Neuronal stem cell (in vitro differentiated cells): ENCODE data around the gene C5.

Experiments used
- DNase-seq: peaks from one replicate; pipeline ENCODE4 v3.0.0-alpha.2; 2013; ENCODE audit warnings: low spot score
- H2AFZ ChIP-seq: one replicate; pipeline ENCODE4 v1.6.1; 2013; ENCODE audit warnings: mild to moderate bottlenecking, low read length, inconsistent platforms
- H2AK5ac ChIP-seq: 2 replicates; pipeline ENCODE4 v1.6.1; 2013; ENCODE audit warnings: low read depth, mild to moderate bottlenecking, inconsistent platforms, low read length, moderate library complexity, mixed read lengths
- H2BK120ac ChIP-seq: 2 replicates; pipeline ENCODE4 v1.6.1; 2013; ENCODE audit warnings: low read depth, mild to moderate bottlenecking, inconsistent platforms, low read length, moderate library complexity, mixed read lengths
- H2BK12ac ChIP-seq: one replicate; pipeline ENCODE4 v1.6.1; 2013; ENCODE audit warnings: low read length, inconsistent platforms
- H2BK15ac ChIP-seq: 2 replicates; pipeline ENCODE4 v1.6.1; 2013; ENCODE audit warnings: mild to moderate bottlenecking, low read length, inconsistent platforms, mixed read lengths
- H2BK5ac ChIP-seq: one replicate; pipeline ENCODE4 v1.6.1; 2013; ENCODE audit warnings: inconsistent platforms, mild to moderate bottlenecking, low read length, moderate library complexity
- H3K14ac ChIP-seq: one replicate; pipeline ENCODE4 v1.6.1; 2013; ENCODE audit warnings: low read length, inconsistent platforms
- H3K18ac ChIP-seq: 2 replicates; pipeline ENCODE4 v1.6.1; 2013; ENCODE audit warnings: low read length, inconsistent platforms
- H3K23ac ChIP-seq: 2 replicates; pipeline ENCODE4 v1.6.1; 2013; ENCODE audit warnings: low read depth, mild to moderate bottlenecking, mixed read lengths, low read length, inconsistent platforms; ENCODE audit not compliant: poor library complexity
- H3K27ac ChIP-seq: replicated peaks from 3 replicates; pipeline ENCODE4 v1.5.1; 2013; ENCODE audit warnings: low read length, inconsistent platforms
- H3K27me3 ChIP-seq, 3 experiments: 2 replicates each; pipeline ENCODE4 v1.6.1; 2013; ENCODE audit warnings: low read length in 3 of 3, mild to moderate bottlenecking in 2 of 3, inconsistent platforms in 1 of 3, low read depth in 1 of 3, mixed read lengths in 1 of 3, moderate library complexity in 1 of 3; ENCODE audit not compliant: control insufficient read depth in 3 of 3, insufficient read depth in 3 of 3
- H3K36me3 ChIP-seq, 2 donors: replicated peaks in 1 of 2; 2 replicates each; pipeline ENCODE4 v1.6.1; 2013; ENCODE audit warnings: low read length in 2 of 2; ENCODE audit not compliant: control insufficient read depth in 2 of 2, insufficient read depth in 2 of 2
- H3K4ac ChIP-seq: 2 replicates; pipeline ENCODE4 v1.6.1; 2013; ENCODE audit warnings: inconsistent platforms, mild to moderate bottlenecking, low read length, moderate library complexity
- H3K4me1 ChIP-seq, 2 donors: 1 replicate in 1 of 2; 2 replicates in 1 of 2; pipeline ENCODE4 v1.6.1; 2013; ENCODE audit warnings: low read length in 2 of 2, low read depth in 1 of 2; ENCODE audit not compliant: control insufficient read depth in 2 of 2, insufficient read depth in 1 of 2
- H3K4me2 ChIP-seq: one replicate; pipeline ENCODE4 v1.6.1; 2013; ENCODE audit warnings: mild to moderate bottlenecking, low read length, inconsistent platforms; ENCODE audit not compliant: insufficient read depth, poor library complexity, severe bottlenecking
- H3K4me3 ChIP-seq, 2 donors: 2 replicates each; pipeline ENCODE4 v1.5.1; 2013; ENCODE audit warnings: low read length in 2 of 2, mild to moderate bottlenecking in 2 of 2, inconsistent platforms in 1 of 2, moderate library complexity in 1 of 2
- H3K79me1 ChIP-seq: one replicate; pipeline ENCODE4 v1.6.1; 2013; ENCODE audit warnings: low read depth, mild to moderate bottlenecking, inconsistent platforms, low read length, moderate library complexity
- H3K9ac ChIP-seq: one replicate; pipeline ENCODE4 v1.6.1; 2013; ENCODE audit warnings: mild to moderate bottlenecking, low read depth, low read length, inconsistent platforms; ENCODE audit not compliant: poor library complexity
- H3K9me3 ChIP-seq, 2 donors: replicated peaks in 1 of 2; 2 replicates each; pipeline versions ENCODE3 to v1.6.1; 2013; ENCODE audit warnings: low read length in 2 of 2, mild to moderate bottlenecking in 2 of 2, inconsistent platforms in 1 of 2, low read depth in 1 of 2, mixed read lengths in 1 of 2, moderate library complexity in 1 of 2; ENCODE audit not compliant: control insufficient read depth in 2 of 2, insufficient read depth in 1 of 2
- H4K8ac ChIP-seq: one replicate; pipeline ENCODE4 v1.6.1; 2013; ENCODE audit warnings: low read depth, mild to moderate bottlenecking, inconsistent platforms, low read length, moderate library complexity
- H4K91ac ChIP-seq: one replicate; pipeline ENCODE4 v1.6.1; 2013; ENCODE audit warnings: low read length, low read depth, mild to moderate bottlenecking, inconsistent platforms; ENCODE audit not compliant: poor library complexity
- WGBS, 2 donors: extraction: QIAGEN DNeasy Blood & Tissue Kit; methylation state at CpG; one replicate each; pipeline ENCODE4 v1.1.7; 2013; ENCODE audit warnings: missing lambda C conversion rate in 2 of 2, mixed read lengths in 1 of 2; ENCODE audit not compliant: insufficient read length in 2 of 2, insufficient replicate concordance in 1 of 2; ENCODE audit errors: extremely low coverage in 2 of 2; 5-methylcytosine and 5-hydroxymethylcytosine counted together

Gene C5

DNA sequence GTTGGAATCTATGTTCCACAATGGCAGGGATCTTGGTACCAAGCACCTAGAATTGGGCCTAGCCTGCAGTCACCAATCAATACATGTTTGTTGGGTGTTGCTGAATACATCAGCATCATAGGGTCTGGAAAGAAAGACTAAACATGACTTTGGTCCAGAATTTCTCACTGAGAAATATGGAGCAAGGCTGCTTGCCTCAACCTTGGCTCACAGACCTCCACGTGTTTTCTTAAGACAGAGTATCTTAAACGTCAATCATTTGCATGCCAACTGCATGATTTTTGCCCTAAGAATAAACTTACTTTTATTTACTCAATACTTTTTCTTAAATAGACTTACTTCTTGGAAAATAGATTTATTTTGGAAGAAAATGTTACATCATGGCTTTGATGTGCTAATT lies 100.8 kb downstream of the C5 start:
- Histone ChIP-seq H3K79me1 (no peaks in the 10 kb centered on the region), H3K9ac (no peak overlapping the region), H3K27ac (no peak overlapping the region), H3K27me3 (no peaks in the 10 kb centered on the region), H3K9me3 (no peaks in the 10 kb centered on the region), H2AFZ (no peak overlapping the region), H3K14ac (no peak overlapping the region), H2BK12ac (no peak overlapping the region), H3K36me3 (no peaks in the 10 kb centered on the region), H2BK5ac (no peak overlapping the region), H3K23ac (no peak overlapping the region), H3K4me3 (no peak overlapping the region), H4K8ac (no peak overlapping the region), H3K4me1 (peaks cover 0 to 6% of the 10 kb centered on the region in 2 donors), H3K18ac (no peak overlapping the region), H3K4ac (no peak overlapping the region), H3K4me2 (no peak overlapping the region), H2BK15ac (no peak overlapping the region), H2AK5ac (no peak overlapping the region), H2BK120ac (no peak overlapping the region), H4K91ac (no peak overlapping the region)
- no peak for DNase-seq
- no CpG with 5 or more reads among the region's 2 CpGs for WGBS, 2 donors

GRCh38 chr9:120948824-120949223 lies 101.3 kb downstream of the C5 start:
- no CpG with 5 or more reads among the region's 1 CpG for WGBS, 2 donors
- no peak overlapping the region for H4K8ac ChIP-seq
- H2BK120ac ChIP-seq, result no peak overlapping the region
- no peak overlapping the region for H3K27ac ChIP-seq
- no peak overlapping the region for H4K91ac ChIP-seq
- H2AK5ac ChIP-seq, result no peak overlapping the region
- H3K4ac ChIP-seq, result no peak overlapping the region
- no peak overlapping the region for H2AFZ ChIP-seq
- no peaks in the 10 kb centered on the region for H3K79me1 ChIP-seq
- H3K36me3 ChIP-seq, result no peaks in the 10 kb centered on the region
- H2BK5ac ChIP-seq, result no peak overlapping the region
- no peaks in the 10 kb centered on the region for H3K9me3 ChIP-seq
- no peak overlapping the region for H2BK12ac ChIP-seq
- H2BK15ac ChIP-seq, result no peak overlapping the region
- H3K23ac ChIP-seq, result no peak overlapping the region
- no peak overlapping the region for H3K14ac ChIP-seq
- H3K27me3 ChIP-seq, result no peaks in the 10 kb centered on the region
- peaks cover 0 to 6% of the 10 kb centered on the region in 2 donors for H3K4me1 ChIP-seq
- H3K9ac ChIP-seq, result no peak overlapping the region
- DNase-seq, result no peak
- H3K18ac ChIP-seq, result no peak overlapping the region
- H3K4me2 ChIP-seq, result no peak overlapping the region
- no peak overlapping the region for H3K4me3 ChIP-seq

GRCh38 chr9:120947222-120947621 lies 102.9 kb downstream of the C5 start:
- Histone ChIP-seq H4K91ac (no peak overlapping the region), H3K4me3 (no peak overlapping the region), H3K9ac (no peak overlapping the region), H2AK5ac (no peak overlapping the region), H3K27ac (no peak overlapping the region), H3K4me1 (peaks cover 6 to 11% of the 10 kb centered on the region in 2 donors), H3K4ac (no peak overlapping the region), H3K36me3 (no peaks in the 10 kb centered on the region), H2AFZ (no peak overlapping the region), H2BK120ac (no peak overlapping the region), H3K14ac (no peak overlapping the region), H3K79me1 (no peaks in the 10 kb centered on the region), H2BK12ac (no peak overlapping the region), H3K27me3 (no peaks in the 10 kb centered on the region), H4K8ac (no peak overlapping the region), H3K4me2 (no peak overlapping the region), H2BK5ac (no peak overlapping the region), H3K23ac (no peak overlapping the region), H3K9me3 (no peaks in the 10 kb centered on the region), H3K18ac (no peak overlapping the region), H2BK15ac (no peak overlapping the region)
- 100% methylated on average over 1 of the region's 2 CpGs; no CpG with 5 or more reads in 1 of the 2 donors for WGBS, 2 donors
- no peak for DNase-seq

GRCh38 chr9:120946259-120946658 lies 103.8 kb downstream of the C5 start:
- H2BK12ac ChIP-seq, result no peak overlapping the region
- H4K8ac ChIP-seq, result no peak overlapping the region
- no peaks in the 10 kb centered on the region for H3K9me3 ChIP-seq
- H3K23ac ChIP-seq, result no peak overlapping the region
- H3K4me1 ChIP-seq, result peaks cover 6% of the 10 kb centered on the region in 2 donors
- H3K9ac ChIP-seq, result no peak overlapping the region
- no peaks in the 10 kb centered on the region for H3K79me1 ChIP-seq
- no peak overlapping the region for H3K4me2 ChIP-seq
- no peak overlapping the region for H2AK5ac ChIP-seq
- H4K91ac ChIP-seq, result no peak overlapping the region
- no peak overlapping the region for H2BK120ac ChIP-seq
- H3K14ac ChIP-seq, result no peak overlapping the region
- H3K4me3 ChIP-seq, result no peak overlapping the region
- H3K27ac ChIP-seq, result no peak overlapping the region
- no peak for DNase-seq
- H2BK15ac ChIP-seq, result no peak overlapping the region
- H3K27me3 ChIP-seq, result no peaks in the 10 kb centered on the region
- H2AFZ ChIP-seq, result no peak overlapping the region
- H3K18ac ChIP-seq, result no peak overlapping the region
- no peak overlapping the region for H2BK5ac ChIP-seq
- no CpG with 5 or more reads among the region's 3 CpGs for WGBS, 2 donors
- H3K36me3 ChIP-seq, result no peaks in the 10 kb centered on the region
- H3K4ac ChIP-seq, result no peak overlapping the region
